HG02571 (cell line): ENCODE results near the gene SPNS3.

Experiments
- ATAC-seq: cut with Tn5 transposase; IDR thresholded peaks from one replicate; pipeline ENCODE4 v1.9.1; 2021; ENCODE audit warnings: mild to moderate bottlenecking, moderate library complexity; ENCODE audit not compliant: unreplicated experiment

The SPNS3 gene

GRCh38 chr17:4523946-4524345, 90.2 kb downstream of the SPNS3 start:
- no peak for ATAC-seq

- no peak for ATAC-seq
Measured at GRCh38 chr17:4525691-4526397, 92.1 kb downstream of the SPNS3 start.

GRCh38 chr17:4527134-4527533, 93.4 kb downstream of the SPNS3 start:
- ATAC-seq = no peak

DNA sequence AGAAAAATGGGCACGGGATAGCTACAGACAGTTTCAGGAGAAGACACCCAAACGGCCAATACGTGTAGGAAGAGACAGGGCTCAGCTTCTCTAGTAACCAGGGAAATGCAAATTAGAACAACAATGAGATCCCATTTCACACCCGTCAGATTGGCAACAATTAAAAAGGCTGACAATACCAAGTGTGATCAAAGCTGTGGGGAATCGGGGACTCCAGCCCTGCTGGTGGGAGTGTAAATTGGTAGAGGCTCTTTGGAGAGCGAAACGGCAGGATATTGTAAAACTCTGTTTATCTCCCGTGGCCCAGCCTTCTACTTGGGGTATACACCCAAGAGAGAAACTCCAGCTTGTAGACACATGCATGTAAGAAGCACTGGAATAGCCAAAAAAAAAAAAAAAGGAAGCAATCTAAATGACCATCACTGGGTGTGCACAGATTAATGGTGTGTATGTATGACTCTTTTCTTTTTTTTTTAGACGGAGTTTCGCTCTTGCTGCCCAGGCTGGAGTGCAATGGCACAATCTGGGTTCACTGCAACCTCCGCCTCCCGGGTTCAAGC, 93.9 kb downstream of the SPNS3 start:
- no peak for ATAC-seq

DNA sequence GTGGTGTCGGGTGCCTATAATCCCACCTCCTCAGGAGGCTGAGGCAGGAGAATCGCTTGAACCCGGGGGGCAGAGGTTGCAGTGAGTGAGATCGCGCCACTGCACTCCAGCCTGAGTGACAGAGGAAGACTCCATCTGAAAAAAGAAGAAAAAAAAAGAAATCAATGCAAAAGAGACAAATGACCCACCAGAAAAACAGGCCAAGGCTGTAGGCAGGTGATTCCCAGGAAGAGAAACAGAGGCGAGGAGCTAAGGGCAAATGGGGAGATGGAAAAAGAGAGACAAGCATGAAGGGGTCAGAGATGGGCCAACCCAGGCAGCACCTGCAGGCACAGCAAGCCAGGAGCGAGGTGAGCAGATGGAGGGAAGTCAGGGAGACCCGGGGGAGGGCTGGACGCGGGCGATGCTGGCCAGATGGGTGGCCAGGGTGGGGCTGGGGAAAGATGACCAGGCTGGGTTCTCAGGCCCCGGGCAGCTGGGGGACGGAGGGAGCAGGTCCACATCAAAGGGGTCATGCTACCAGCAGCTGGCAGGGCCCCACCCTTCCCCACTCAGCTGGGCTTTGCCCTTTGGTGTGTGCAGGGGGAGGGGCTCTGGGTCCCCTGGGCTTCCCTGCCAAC, 95.9 kb downstream of the SPNS3 start:
- ATAC-seq = no peak

DNA sequence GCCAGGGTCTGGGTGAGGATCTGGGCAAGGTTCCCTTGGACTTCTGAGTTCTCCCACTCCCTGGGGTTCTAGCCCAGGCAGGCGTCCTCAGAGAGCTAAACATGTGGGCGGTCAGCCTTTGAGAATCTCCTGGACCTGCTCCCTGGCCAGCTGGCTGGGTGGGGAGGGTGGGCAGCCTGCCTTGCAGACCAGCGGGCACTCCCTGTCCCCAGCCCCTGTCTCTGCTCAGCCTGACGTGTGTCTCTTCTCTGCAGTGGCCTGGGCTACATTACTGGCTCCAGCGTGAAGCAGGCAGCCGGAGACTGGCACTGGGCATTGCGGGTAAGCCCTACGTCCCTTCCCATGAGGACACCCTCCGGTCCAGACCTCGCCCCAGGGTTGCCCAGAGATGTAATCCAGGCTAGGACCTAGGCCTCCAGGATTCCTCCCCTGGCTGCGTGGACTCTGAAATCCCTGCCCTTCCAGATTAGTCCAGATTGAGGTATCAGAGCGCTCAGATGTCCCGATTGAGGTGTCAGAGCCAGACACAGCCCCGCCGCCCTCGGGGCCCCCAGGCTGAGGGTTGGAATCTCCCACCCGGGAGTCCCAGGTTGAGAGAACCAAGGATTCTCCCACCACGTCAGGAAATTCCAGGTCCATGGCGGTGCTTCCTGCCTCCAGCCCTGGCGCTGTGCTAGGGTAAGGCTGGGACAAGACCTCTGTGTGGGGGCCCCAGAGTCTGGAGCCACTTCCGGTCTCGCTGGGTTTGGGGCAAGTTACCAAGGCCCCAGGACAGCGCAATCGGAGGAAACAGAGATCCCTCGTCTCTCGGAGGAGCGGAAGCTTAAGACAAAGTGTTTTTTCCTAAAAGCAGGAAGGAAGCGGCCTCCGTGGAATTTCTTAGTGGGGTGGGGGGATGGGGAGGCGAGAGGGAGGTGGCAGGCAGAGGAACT, 97.3 kb downstream of the SPNS3 start:
- no peak for ATAC-seq

DNA sequence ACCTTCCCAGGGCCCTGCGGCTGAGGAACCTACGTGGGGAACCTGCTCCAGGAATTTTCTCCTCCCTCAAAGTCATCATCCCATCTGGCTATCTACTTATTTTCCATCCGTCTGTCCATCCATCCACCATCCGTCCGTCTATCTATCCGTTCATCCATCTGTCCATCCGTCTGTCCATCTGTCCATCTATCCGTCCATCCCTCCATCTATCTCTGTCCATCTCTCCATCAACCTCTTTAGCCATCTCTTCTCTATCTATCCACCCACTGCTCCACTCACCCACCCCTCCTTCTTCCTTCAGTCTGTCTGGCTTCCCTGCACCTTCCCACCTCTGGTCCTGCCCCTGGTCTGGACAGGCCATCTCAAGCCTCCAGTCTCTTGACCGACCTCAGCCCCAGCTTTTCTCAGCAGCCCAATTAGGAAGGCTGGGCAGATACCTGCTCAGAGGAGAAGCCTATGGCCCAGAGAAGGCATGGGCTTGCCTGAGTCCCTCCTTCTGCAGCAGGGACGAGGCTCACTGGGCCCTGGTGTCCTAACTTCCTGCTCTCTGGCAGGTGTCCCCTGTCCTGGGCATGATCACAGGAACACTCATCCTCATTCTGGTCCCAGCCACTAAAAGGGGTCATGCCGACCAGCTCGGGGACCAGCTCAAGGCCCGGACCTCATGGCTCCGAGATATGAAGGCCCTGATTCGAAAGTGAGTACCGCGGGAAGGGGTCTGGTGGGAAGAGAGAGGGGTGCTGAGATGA, 98.4 kb downstream of the SPNS3 start:
- ATAC-seq = no peak

DNA sequence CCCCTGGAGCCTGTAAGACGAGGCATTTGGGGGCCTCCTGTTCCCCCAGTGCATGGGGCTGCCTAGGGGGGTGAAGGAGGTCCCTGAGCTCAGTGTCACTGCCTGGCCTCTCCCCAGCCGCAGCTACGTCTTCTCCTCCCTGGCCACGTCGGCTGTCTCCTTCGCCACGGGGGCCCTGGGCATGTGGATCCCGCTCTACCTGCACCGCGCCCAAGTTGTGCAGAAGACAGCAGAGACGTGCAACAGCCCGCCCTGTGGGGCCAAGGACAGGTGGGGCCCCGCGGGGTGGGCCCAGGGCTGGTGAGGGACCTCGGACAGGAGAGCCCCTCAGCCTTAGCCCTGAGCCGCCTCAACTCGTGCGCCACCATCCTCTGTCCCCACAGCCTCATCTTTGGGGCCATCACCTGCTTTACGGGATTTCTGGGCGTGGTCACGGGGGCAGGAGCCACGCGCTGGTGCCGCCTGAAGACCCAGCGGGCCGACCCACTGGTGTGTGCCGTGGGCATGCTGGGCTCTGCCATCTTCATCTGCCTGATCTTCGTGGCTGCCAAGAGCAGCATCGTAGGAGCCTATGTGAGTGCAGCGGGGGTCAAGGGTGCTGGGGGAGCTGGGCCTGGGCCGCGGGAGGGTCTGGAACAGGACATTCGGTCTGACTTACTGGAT, 99.3 kb downstream of the SPNS3 start:
- ATAC-seq = no peak

DNA sequence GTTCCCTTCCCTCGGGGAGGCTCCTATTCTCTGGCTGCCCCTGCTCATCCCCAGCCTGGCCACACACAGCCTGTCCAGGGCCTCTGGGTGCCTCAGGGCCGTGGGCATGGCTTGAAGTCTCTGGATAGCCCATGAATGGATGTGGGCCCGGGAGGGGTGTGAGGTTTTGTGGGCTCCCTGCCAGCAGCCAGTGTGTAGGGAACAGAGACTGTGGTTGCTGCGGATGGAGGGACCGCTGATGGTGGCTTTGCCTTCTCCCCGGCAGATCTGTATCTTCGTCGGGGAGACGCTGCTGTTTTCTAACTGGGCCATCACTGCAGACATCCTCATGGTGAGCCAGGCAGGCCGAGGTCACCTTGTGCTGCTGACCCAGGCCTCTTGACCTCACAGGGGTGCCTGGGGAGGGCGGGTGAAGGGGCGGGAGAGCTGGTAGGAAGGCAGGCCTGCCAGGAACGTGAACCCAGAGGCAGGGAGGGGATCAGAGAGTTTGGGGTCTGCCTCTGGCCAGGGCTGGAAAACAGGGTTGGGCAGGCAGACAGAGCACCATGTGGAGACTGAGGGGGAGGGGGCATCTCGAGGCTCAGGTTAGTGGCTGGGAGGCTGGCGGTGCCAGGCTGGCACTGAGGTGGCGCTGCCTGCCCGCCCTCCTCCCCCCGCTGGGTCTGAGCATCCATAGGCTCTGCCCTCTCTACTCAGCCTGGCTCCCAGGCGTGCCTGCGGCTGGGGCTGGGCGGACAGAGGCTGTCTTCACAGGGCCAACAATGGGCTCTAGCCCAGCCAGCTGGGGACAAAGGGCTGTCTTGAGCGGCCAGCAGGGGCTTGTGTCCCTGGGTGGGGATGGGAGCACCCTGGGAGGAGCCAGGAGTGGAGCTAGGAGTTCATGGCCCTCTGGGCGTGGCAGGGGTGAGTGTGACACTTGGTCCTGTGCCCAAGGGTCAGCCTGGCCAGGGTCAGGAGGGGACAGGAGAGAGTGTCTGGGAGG, 100.1 kb downstream of the SPNS3 start:
- ATAC-seq = no peak

DNA sequence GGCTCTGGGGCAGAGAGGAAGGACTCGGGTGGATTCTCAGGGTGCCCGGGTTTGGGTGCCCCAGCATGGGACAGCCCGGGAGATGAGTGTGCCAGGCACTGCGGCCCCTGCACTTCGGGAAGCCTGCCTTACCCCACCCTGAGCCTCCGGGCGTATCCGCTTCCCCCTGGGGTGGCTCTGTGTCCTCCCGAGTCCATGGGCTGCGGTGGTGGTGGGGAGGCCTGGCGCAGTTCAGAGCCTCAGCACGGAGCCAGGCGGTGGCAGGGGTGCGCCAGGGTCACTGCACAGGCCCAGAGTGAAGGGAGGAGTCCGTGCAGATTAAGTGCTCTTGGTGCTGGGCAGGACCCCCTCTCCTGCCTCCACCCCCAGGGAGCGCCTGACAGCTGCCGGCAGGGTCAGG, 100.8 kb downstream of the SPNS3 start:
- ATAC-seq = no peak

DNA sequence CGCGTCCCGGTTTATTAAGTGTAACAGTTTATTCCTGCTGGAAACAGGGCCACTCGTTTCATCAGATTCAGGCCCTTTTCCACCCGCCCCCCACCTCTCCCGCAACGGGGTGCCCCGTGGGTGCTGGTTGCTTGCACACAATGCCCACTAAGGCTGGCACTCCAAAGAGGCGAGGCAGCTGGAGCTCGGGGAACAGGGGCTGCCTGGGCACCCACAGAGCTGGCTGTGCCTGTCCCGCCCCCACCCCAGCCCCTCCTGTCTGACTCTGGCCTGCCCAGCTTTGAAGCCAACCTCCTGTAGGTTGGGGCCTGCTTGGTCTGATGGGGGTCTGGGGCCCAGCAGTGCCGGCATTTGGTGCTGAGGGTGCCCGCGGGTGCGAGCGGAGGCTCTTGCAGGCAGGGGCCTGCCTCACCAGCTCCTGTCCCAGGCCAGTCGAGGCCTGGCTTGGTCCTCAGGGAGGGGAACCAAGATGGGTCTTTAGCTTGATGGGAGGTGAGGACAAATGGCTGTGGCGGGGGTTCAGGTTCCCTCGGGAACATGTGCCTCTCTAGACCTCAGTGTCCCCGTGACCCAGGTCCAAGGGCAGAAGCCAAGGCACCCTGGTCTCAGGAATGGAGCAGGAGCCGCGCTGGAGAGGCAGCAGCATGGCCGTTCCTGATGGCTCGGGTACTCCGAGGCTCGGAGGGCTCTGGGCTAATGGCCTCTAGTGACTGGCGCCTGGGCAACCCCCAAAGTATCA, 101.4 kb downstream of the SPNS3 start:
- no peak for ATAC-seq

GRCh38 chr17:4535667-4536258, 102.0 kb downstream of the SPNS3 start:
- ATAC-seq = no peak

DNA sequence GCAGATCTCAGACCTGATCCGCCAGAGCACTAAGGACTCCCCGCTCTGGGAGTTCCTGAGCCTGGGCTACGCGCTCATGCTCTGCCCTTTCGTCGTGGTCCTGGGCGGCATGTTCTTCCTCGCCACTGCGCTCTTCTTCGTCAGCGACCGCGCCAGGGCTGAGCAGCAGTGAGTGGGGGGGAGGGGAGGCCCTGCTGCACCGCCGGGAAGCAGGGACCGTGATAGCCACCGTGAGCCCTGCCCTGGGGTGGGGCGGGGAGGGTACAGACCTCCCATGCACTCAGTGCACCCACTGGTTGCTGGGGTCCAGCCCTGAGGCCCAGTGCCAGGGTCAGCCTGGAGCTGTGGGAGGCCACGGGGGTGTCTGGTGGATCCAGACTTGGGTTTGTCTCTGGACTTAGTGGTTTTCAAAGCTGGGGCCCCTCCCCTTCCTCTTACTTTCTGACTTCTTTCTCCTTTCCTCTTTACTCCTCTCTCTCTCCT, 102.6 kb downstream of the SPNS3 start:
- no peak for ATAC-seq

- no peak for ATAC-seq
Measured at GRCh38 chr17:4536742-4537411, 103.1 kb downstream of the SPNS3 start.
